GM23338 (cell line): ENCODE data around the gene TAF15.

Experiments used
- CREB1 ChIP-seq: fragments of 250-450 bp; sonication (Bioruptor Pico); IDR thresholded peaks from 2 replicates; pipeline ENCODE4 v1.5.0; 2020; ENCODE audit warnings: low read depth, mild to moderate bottlenecking, moderate library complexity
- EZH2 ChIP-seq: fragments of 200-600 bp; sonication (generic); IDR thresholded peaks from one replicate; pipeline ENCODE4 v1.8.0; 2017; ENCODE audit warnings: antibody characterized with exemption, mild to moderate bottlenecking, low read depth; ENCODE audit not compliant: unreplicated experiment
- EZH2phosphoT487 ChIP-seq: fragments of 200-600 bp; sonication (generic); IDR thresholded peaks from one replicate; pipeline ENCODE4 v1.8.1; 2018; ENCODE audit warnings: antibody characterized with exemption; ENCODE audit not compliant: unreplicated experiment
- POLR2AphosphoS5 ChIP-seq: IDR thresholded peaks from 2 replicates; pipeline ENCODE4 v1.6.1; 2016; ENCODE audit warnings: antibody characterized with exemption, low read depth
- TF ChIP-seq, protein P1 (sequence below), 2 experiments: fragments of 200-600 bp in 1 of 2; sonication (generic) in 1 of 2; conservative IDR thresholded peaks; 2 replicates each; pipeline versions ENCODE4 v1.5.1 to v1.6.1; 2016 to 2017; ENCODE audit warnings: antibody characterized with exemption in 2 of 2, low read depth in 2 of 2, mild to moderate bottlenecking in 2 of 2, moderate library complexity in 1 of 2
- TF ChIP-seq, protein P2 (sequence below): IDR thresholded peaks from one replicate; pipeline ENCODE4 v1.6.1; 2018; ENCODE audit warnings: antibody characterized with exemption; ENCODE audit not compliant: unreplicated experiment

- TF ChIP-seq, protein P1, sequence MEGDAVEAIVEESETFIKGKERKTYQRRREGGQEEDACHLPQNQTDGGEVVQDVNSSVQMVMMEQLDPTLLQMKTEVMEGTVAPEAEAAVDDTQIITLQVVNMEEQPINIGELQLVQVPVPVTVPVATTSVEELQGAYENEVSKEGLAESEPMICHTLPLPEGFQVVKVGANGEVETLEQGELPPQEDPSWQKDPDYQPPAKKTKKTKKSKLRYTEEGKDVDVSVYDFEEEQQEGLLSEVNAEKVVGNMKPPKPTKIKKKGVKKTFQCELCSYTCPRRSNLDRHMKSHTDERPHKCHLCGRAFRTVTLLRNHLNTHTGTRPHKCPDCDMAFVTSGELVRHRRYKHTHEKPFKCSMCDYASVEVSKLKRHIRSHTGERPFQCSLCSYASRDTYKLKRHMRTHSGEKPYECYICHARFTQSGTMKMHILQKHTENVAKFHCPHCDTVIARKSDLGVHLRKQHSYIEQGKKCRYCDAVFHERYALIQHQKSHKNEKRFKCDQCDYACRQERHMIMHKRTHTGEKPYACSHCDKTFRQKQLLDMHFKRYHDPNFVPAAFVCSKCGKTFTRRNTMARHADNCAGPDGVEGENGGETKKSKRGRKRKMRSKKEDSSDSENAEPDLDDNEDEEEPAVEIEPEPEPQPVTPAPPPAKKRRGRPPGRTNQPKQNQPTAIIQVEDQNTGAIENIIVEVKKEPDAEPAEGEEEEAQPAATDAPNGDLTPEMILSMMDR (conservative IDR thresholded peaks at IDR 0.05; ENCODE audit: low read depth in 2 of 2): no peak
- TF ChIP-seq POLR2AphosphoS5 (no peak), EZH2 (no peak), EZH2phosphoT487 (no peak), CREB1 (CRISPR knock-in tag) (no peak)
- TF ChIP-seq, protein P2, sequence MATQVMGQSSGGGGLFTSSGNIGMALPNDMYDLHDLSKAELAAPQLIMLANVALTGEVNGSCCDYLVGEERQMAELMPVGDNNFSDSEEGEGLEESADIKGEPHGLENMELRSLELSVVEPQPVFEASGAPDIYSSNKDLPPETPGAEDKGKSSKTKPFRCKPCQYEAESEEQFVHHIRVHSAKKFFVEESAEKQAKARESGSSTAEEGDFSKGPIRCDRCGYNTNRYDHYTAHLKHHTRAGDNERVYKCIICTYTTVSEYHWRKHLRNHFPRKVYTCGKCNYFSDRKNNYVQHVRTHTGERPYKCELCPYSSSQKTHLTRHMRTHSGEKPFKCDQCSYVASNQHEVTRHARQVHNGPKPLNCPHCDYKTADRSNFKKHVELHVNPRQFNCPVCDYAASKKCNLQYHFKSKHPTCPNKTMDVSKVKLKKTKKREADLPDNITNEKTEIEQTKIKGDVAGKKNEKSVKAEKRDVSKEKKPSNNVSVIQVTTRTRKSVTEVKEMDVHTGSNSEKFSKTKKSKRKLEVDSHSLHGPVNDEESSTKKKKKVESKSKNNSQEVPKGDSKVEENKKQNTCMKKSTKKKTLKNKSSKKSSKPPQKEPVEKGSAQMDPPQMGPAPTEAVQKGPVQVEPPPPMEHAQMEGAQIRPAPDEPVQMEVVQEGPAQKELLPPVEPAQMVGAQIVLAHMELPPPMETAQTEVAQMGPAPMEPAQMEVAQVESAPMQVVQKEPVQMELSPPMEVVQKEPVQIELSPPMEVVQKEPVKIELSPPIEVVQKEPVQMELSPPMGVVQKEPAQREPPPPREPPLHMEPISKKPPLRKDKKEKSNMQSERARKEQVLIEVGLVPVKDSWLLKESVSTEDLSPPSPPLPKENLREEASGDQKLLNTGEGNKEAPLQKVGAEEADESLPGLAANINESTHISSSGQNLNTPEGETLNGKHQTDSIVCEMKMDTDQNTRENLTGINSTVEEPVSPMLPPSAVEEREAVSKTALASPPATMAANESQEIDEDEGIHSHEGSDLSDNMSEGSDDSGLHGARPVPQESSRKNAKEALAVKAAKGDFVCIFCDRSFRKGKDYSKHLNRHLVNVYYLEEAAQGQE: no peak
Measured at GRCh38 chr17:35847633-35848373, 38.5 kb downstream of the TAF15 start.
